HG02759 (cell line): ENCODE results near the gene AUH.
A peak's percentile ranks its signal among the peaks of the same experiment; 100 is the strongest.
"Not testable (repeated sequence)": the region's sequence is repeated elsewhere in the genome, so short reads cannot be mapped to it uniquely, and the experiment has no call there.

Experiments used
- ATAC-seq: cut with Tn5 transposase; IDR thresholded peaks from one replicate; pipeline ENCODE4 v1.9.1; 2021; ENCODE audit warnings: mild to moderate bottlenecking, moderate library complexity; ENCODE audit not compliant: unreplicated experiment

The AUH gene

GRCh38 chr9:91361291-91362050 lies at the start of gene AUH:
Gene AUH, minus strand, starts transcription at chr9:91361918. Its CDS starts 29 bp downstream, at chr9:91361889.
- peak; percentile 91 for ATAC-seq

- ATAC-seq: no peak
Observed at GRCh38 chr9:91411096-91411771, 49.5 kb upstream of the AUH start.

GRCh38 chr9:91410161-91410560 lies 48.4 kb upstream of the AUH start:
- no peak for ATAC-seq

GRCh38 chr9:91408475-91408874 lies 46.8 kb upstream of the AUH start:
- no peak for ATAC-seq

GRCh38 chr9:91407580-91408318 lies 46.0 kb upstream of the AUH start:
- no peak for ATAC-seq

- ATAC-seq: no peak
Observed at GRCh38 chr9:91405343-91406077, 43.8 kb upstream of the AUH start.

- ATAC-seq: no peak
Observed at GRCh38 chr9:91403665-91404543, 42.2 kb upstream of the AUH start.

- ATAC-seq: no peak
Observed at GRCh38 chr9:91398926-91399325, 37.2 kb upstream of the AUH start.

GRCh38 chr9:91395553-91396471 lies 34.1 kb upstream of the AUH start:
- peak; percentile 53 for ATAC-seq

- no peak for ATAC-seq
Observed at GRCh38 chr9:91395106-91395552, 33.4 kb upstream of the AUH start.

- ATAC-seq: no peak
Observed at GRCh38 chr9:91393826-91394225, 32.1 kb upstream of the AUH start.

GRCh38 chr9:91392435-91392834 lies 30.7 kb upstream of the AUH start:
- no peak for ATAC-seq

- ATAC-seq: no peak
Observed at GRCh38 chr9:91391818-91392217, 30.1 kb upstream of the AUH start.

- ATAC-seq: no peak
Observed at GRCh38 chr9:91391412-91391811, 29.7 kb upstream of the AUH start.

GRCh38 chr9:91389686-91390085 lies 28.0 kb upstream of the AUH start:
- ATAC-seq: not testable (repeated sequence)

GRCh38 chr9:91386765-91387164 lies 25.0 kb upstream of the AUH start:
- no peak for ATAC-seq

- no peak for ATAC-seq
Observed at GRCh38 chr9:91384954-91385353, 23.2 kb upstream of the AUH start.

- ATAC-seq: no peak
Observed at GRCh38 chr9:91383577-91383976, 21.9 kb upstream of the AUH start.

GRCh38 chr9:91382298-91382697 lies 20.6 kb upstream of the AUH start:
- no peak for ATAC-seq
